NCI-H2196 treated with DMSO at 0.1 percent for 48 hours (cell line): Measurements from ENCODE around the gene SYTL2.
A peak's percentile ranks its signal among the peaks of the same experiment; 100 is the strongest.

Source experiments
- DNase-seq: peaks from one replicate; lab custom pipeline; 2025; ENCODE audit not compliant: unreplicated experiment; lab: John Stamatoyannopoulos, UW

The SYTL2 gene

DNA sequence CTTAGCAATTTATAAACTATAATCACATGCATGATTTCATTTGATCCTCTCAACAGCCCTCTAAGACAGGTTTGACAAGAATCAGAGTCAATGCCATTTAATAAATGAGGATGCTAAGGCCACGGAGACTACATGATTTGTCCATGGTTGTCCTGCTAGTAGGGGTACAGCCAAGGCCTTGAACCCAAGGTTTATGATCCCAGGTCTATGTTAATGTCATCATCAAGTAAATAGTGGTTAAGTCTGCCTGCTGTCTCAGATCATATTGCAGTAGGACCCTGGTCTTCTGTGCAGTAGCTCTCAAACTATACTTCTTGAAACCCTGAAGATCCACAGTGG, 17.7 kb upstream of the SYTL2 start:
- no peak for DNase-seq

DNA sequence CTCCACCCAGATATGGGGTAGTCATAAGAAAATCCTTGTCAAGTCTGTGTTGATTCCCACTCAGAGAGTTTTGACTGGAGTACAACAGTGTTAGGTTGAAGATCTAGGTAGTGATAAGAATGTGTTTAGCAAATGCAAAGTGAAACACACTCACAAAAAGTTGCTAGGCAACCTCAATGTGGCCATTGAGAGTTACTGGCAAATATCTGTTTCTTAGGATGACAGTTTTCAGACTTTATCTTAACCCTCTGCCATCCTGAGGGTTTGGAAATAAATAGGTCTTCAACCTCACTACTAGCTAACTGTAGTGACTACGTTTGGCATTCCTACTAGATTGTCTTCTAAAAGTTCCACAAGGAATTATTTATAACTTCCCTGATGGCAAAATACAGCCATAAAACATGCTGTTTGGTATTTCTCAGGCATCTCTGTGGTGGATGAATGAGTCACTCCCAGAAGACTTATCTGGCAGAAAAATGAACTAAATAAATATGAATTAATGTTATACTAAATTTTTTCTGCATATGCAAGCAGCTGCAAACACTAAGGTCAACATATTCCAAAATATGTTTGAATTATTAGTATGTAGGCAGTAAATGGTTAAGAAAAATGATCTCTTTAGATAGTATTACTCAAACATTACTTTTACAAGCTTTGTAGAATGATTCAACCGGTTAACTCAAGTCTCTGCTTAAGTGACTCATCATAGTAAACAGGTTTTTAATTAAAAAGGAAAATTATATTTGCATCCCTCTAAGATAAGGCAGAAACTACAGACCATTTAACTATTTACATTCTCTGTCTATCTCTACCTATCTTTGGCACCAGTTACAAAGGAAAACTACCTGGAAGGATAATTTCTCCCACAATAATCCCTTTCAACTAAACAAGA, 17.1 kb upstream of the SYTL2 start:
- DNase-seq: peak; percentile 50

DNA sequence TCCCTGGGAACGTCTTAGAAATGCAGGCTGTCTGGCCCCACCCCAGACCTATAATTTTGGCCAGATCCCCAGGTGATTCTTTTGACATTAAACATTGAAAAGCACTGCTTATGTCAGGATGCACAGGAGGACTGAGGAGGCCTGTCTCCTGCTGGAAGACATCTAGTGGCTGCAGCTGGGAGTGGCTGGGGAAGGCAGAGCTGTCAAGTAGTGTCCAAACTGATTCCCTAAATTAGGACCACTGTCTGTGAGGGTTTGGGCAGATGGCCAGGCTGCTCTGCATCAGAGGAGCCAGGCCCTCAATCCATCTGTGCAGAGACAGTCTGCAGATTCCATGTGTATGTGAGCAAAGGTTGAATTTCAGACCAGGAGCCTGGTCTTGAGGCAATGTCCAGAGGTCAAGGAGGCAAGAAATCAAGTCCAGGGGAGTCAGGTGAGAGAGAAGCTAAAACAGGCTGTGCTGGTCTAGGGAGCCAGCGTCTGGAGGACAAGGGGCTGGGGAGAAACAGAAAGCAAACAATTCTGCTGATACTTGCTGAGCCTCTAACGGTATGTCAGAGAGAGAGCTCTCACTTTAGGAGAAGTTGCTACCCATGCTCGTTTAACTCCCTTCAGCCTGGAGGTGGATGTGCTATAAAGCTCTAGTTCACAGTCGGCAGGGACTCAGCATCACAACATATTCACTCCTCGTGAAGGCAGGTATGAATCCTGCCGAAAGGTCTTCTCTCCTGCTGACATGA, 15.3 kb upstream of the SYTL2 start:
- no peak for DNase-seq

DNA sequence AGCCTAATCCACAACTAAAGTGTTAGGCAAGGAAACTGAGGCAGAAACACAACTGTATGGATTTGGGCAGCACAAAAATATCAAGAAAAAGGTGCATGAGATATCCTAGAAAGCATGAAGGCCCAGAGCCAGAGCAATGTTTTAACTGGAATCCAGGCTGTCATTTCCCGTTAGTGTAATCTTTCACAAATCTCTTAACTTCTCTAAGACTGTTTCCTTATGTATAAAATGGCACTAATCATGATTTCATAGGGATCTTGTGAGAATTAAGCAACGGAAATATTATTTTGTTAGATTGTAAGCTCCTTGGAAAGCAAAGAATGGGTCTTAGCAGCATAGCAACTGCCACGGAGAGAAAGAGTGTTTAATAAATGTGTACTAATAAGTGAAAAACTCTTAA, 14.7 kb upstream of the SYTL2 start:
- no peak for DNase-seq

DNA sequence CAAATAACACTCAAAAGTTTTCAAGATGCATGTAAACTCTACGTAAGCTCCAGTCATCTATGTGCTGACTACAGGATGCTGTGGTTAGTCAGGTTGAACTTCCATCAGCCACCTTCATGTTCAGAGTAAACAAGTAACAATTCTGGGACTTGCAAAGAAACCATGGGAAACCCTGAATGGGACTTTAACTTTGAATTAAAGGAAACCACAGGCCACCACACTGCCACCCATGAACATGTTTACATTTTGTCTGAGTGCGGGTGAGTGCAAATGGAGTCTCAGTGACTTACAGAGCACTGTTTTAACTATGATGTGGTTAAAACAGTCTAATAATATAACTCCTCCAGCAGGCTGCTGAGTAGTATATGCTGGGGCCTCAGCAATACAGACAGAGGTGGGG, 12.9 kb upstream of the SYTL2 start:
- DNase-seq: no peak

DNA sequence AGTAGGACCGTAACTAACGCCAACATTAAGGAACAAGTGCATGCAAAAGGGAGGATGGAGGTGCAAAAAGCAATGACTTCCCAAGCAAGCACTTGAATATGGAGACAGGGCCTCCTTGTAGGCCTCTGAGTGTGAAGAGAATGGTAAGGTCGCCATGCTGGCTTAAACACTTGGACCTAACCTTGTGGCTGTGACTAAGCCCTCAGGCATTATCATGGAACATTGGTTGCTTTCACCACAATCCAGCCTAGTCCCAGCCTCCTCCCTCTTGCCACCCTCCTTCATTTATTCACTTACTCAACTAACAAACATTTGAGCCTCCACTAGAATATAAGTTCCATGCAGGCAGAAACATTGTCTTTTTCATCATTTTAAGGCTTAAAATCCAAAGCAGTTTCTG, 11.9 kb upstream of the SYTL2 start:
- no peak for DNase-seq

DNA sequence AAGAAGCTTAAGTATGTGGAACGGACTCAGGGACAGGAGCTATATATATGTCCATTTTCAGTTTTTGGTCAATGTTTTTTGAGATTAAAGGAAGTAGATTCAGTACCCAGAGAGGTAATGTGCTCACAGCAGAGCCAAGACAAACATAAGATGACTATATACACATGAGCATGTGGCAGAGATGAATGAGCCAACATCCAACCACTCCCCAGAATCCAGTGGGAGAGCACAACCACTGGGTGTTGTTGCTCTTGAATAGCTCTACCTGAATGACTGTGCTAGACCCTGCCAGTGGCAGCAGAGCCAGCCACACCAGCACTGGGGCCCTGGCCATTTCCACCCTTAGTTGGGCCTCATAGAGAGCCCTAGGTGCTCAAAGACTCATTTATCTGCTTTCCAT, 10.7 kb upstream of the SYTL2 start:
- DNase-seq: no peak

DNA sequence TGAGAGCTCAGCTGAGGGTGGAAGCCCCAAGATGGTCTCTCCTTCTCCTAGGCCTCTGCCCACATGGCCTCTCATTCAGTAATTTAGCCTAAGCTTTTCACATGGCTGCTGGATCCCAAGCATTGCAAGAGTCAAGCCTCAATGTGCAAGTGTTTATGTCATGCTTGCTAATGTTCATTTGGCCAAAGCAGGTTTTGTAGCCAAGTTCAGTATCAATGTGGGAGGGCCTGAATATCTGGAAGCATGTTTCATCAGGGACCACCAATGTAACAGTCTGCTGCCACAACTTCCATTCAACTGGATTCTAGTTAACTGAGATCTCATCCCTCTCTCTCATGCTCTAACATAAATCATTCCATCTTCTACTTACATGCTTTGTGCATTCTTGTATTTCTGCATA, 8.5 kb upstream of the SYTL2 start:
- no peak for DNase-seq

DNA sequence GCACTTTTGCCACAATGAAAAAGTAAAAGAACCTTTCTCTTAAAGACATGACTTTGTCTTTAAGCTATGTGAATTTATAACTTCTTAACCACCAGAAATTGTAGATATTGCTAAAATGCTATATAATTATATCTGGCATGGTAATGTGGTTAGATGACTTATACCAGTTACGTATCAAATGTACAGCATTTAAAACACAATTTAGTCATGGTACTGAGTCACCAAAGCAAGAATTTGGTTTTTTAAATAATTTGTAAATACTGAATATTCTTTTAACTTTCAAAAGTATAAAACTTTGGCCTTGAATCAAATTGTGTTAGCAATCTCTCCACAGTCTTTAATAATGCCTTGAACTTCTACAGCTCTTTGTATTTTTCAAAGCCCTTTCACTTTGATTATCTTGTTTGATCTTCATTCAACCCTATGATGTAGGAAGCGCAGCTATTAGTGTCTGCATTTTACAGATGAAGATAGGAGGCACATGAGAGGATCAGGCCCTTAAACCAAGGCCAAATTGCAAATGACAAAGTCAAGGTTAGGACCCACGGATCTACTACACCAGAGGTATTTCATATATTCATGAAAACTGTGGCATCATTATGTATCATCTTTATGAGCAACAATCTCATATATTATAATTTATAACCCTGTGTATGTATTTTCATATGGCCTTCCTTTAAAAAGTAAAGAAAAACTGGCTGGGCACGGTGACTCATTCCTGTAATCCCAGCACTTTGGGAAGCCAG, 4.4 kb upstream of the SYTL2 start:
- no peak for DNase-seq

DNA sequence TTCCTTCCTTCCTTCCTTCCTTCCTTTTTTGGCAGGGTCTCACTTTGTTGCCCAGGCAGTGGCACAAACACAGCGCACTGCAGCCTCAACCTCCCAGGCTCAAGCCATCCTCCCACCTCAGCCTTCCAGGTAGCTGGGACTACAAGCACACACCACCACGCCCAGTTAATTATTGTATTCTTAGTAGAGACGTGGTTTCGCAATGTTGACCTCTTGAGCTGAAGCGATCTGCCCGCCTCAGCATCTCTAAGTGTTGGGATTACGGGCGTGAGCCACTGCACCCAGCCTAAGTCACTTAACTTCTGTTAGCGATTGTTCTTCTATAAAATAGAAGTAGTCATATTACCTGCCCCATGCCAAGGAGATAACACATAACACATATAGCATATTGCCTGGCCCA, 2.8 kb upstream of the SYTL2 start:
- no peak for DNase-seq

DNA sequence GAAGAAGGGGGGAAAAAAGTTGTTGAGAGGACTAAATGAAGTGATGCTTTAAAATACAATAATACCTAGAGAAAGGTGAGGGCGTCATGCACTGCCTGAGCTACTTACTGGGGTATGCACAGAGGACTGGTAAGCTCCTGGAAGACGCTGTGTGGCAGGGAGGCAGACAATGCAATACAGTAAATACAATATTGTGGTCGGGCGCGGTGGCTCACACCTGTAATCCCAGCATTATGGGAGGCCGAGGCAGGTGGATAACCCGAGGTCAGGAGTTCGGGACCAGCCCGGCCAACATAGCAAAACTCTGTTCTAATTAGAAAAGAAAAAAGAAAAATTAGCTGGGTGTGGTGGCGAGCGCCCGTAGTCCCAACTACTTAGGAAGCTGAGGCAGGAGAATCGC, 683 bp upstream of the SYTL2 start:
- no peak for DNase-seq

DNA sequence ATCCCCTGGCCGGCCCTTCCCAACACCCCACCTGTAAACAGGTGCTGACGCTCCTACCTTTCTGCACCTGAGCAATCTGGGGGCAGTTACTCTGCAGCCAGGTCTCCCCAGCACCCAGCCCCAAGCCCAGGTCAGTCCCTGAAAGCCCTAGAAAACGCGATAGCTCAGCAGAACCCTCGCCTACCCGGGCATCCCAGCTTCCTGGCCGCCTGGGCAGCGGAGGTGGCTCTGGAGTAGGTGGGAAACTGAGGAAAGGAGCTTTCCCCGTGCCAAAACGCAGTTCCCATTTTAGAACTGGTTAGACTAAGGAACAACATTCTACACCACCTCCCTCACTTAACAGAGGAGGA, 445 bp downstream of the SYTL2 start:
- no peak for DNase-seq

DNA sequence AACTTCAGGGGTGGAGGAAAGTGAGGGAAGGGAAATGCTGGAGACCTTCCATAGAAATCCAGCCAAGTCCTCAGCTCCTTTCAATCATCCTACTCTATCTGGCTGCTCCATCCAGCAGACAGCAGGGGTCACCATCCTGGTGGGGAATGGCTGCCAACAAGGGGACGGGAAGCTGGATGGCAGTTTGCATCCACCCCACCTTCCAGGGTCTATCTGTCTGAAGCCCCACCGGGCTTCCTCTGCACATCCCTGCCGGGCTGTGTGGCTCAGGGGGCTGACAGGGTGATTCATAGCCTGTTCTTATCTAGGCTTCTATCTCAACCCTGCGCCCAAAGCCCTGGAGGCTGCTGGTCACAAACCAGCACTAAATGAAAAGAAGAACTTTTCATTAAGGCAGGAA, 1.1 kb downstream of the SYTL2 start:
- no peak for DNase-seq

DNA sequence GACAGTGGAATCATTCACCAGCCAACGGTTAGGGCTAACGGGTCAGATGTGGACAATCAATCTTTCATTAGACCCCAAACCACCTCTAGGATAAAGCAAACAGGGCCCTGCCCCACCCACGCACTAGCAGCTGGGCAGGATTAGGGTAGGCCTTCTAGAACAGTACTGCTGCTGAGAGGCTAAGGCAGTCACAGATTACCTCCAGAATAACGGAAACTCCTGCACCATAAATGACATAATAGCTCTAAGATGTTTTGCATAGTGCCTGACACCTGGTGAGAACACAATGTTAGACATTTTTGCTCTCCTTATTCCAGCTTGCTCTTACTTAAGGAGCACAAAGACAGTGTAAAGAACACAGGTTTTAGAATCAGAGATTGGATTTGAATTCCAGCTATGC, 1.8 kb downstream of the SYTL2 start:
- no peak for DNase-seq

DNA sequence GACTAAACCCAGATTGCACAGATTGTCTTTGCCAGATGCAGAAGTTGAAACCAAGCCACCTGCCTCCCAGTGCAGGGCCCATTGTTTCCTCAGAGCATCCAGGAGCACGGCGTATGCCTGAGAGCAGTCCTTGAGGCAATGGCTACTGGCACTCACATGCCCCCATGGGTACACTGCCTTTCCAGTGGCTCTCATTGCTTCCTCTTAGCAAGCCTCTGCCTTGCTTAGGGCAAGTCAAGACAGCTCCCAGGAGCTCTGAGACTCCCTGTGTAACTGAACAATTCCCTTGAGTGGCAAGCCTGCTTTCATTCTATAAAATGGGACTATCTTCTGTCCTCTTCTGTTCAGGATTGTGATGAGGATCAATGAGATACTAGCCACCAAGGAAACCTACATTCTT, 4.1 kb downstream of the SYTL2 start:
- no peak for DNase-seq

DNA sequence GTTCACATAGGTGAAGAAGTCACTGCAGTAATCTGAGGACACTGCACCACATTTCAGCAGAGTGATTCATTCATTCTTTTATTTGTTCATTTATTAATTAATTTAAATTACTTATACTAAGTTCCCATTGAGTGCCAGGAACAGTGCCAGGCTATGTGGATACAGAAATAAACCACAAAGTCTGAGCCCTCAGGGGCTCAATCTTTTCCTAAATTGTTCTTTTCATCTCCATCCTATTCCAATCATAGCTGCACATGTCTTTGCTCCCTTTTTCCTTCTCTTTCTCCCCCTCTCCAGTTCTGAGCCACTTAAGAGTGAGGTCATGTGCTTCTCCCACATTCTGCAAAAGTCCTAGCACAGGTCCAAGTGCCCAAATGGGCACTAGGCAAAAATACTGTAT, 4.9 kb downstream of the SYTL2 start:
- no peak for DNase-seq

DNA sequence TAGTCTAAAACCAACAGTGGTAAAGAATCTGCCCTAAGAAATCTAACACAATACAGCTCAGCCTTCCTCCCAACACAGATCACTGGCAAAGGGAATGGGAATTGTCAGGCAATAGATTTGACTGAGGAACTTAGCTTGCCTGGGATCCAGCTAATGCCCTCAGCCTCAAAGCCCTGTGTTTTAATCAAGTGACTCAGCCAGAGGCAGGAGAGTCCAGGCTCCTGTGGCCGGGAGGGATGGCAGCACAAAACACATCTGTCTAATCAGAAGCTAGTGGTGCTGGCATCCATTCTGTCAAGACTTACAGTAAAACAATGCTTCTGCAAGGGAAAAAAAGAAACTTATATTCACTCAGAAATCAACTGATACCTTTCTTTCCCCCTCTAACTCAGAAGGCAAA, 5.6 kb downstream of the SYTL2 start:
- DNase-seq: no peak

DNA sequence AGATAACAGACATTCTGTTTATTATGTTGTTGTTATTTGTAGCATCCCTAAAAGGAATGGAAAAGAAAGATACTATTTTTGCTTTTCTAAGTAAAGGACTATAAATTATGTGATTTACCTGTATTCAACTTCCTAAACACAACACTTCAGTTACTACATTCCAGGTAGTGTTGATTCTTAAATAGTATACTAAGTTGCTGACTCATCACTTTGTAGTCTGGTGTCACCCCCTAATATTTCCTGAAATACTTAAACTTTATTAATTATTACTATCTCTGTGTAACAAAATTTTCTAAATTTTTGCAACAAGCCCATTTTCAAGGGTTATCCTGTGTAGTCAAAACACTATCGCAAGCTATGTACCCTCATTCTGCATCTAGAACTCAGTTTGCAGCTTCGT, 7.0 kb downstream of the SYTL2 start:
- no peak for DNase-seq

DNA sequence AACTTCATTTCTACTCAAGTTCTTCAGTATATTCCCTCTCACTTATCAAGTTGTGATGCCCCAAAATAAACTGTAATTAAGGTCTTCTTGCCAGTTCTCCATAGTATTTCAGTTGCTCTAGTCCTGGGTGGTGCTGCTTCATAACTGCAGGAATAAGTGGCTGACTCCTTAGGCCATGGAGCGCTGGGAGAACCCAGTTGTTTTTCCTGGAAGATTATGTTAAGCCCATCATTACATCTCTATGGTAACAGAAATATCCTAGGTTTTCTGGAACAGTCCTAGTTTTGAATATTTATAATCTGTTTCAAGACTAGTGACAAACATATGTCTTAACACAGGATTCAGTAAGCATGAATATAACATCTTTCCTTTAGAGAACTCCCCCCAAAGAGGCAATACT, 7.6 kb downstream of the SYTL2 start:
- DNase-seq: no peak

DNA sequence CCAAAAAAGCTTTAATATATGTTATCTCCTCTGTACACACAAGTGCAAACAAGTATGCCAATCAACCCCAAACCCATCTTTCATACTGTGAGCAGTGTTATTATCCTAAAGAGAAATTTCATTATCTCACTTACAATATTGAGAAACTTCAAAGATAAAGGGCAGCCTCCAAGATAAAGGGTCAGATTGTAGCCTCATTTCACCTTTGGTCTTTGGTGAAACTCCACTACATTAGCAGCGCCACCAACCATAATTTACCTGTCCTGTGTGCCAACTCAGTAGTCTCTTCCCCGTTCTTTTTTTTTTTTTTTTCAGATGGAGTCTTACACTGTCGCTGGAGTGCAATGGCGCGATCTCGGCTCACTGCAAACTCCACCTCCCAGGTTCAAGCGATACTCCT, 9.4 kb downstream of the SYTL2 start:
- no peak for DNase-seq

DNA sequence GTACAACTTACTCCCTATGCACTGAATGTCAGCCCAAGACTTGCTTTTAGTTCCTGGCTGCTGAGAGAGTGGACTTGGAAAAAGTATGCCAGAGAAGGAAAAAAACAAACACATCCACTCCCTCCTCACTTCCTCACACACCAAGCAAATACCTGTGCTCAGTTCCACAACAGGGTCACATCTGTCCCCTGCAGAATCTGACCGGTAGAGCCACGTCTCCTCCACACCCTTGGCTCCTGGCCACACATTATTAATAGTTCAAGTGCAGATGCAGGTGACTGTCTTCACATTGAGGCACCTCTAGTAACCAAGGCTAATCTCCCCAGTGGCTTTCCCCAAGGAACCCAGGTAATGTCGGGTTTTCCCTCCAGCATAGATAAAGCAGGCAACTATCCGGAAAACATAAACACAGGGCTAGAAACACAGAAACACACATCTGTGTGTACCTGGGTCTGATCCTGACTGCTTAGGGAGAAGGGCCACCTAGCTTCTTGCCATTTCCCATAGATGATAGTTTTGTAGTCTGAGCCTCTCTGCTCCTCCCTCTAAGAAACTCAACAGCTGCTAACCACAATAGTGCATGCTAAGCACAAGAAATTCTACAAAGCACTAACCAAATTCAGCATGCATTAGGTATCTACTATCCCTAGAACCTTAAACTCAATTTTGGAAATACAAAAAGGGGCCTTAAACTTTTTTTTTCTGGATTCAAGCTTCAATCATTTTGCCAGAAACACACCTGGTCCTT, 10.2 kb downstream of the SYTL2 start:
- DNase-seq: no peak
